Measurements from ENCODE around the gene IQCN.
"Not testable (repeated sequence)": the region's sequence is repeated elsewhere in the genome, so short reads cannot be mapped to it uniquely, and the experiment has no call there.

IQCN gene

DNA sequence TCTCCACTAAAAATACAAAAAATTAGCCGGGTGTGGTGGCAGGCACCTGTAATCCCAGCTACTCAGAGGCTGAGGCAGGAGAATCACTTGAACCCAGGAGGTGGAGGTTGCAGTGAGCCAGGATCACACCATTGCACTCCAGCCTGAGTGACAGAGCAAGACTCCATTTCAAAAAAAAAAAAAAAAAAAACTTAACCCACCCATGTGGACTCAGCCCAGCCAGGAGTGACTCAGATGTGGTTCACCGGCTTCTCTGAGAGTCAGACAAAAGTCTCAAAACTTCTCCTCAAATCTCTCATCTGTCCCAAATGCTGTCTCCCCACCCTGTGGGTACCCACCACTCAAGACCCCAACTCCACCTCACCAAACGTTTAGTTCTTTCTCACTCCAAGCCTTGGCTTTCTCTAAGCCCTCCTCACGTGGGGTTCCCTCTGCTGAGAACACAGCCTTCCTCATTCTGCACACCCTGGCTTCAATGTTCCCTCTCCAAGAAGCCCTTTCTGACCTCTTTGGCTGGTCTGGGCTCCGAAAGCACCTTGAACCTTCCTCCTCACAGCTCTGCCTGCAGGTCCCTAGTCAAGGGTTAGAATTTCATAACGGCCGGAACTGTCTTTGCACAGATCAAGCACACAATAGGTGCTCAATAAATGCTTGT, 59.3 kb downstream of the IQCN start:
- Histone ChIP-seq H3K9me3 (ENCODE audit: insufficient read depth, low read length) (no peaks in the 10 kb centered on the region), H3K9ac (ENCODE audit: insufficient read length, low read depth) (no peak overlapping the region), H3K36me3 (ENCODE audit: insufficient read depth, insufficient read length, low read length) (no peaks in the 10 kb centered on the region), H3K4me3 (ENCODE audit: insufficient read length, low read depth) (no peak overlapping the region), H3K27me3 (ENCODE audit: insufficient read depth, insufficient read length) (peaks cover 4% of the 10 kb centered on the region), H3K4me1 (ENCODE audit: insufficient read depth, insufficient read length) (peaks cover 7% of the 10 kb centered on the region)
- TF ChIP-seq YY1 (IDR thresholded peaks at IDR 0.05; ENCODE audit: insufficient read depth, insufficient read length) (no peak), ZNF274 (IDR thresholded peaks at IDR 0.05; ENCODE audit: low read depth, low read length) (no peak), SUZ12 (IDR thresholded peaks at IDR 0.05; ENCODE audit: extremely low read depth, insufficient read depth, insufficient read length) (no peak)
- DNase-seq (ENCODE audit: low read depth, low spot score) = no peak

DNA sequence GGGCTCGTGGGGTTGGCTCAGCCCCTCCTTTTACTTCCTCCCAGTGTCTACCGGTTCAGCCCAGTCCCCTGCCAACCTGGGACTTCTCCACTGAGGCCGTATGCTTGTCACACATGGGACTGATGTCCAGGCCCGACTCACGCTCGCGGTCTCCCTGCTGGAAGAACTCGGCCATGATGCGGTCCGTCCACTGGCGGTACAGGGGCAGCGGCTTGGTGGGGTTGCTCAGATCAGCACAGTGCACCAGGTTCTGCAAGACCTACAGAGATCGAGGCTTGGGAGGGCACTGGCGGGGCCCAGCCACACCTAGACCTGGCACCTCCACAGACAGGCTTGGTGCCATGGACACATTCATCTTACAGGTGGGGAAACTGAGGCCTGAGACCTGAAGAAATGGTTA, 62.6 kb downstream of the IQCN start:
- Histone ChIP-seq H3K4me1 (ENCODE audit: insufficient read depth, insufficient read length) (peaks cover 11% of the 10 kb centered on the region), H3K27me3 (ENCODE audit: insufficient read depth, insufficient read length) (no peaks in the 10 kb centered on the region), H3K9ac (ENCODE audit: insufficient read length, low read depth) (no peak overlapping the region), H3K4me3 (ENCODE audit: insufficient read length, low read depth) (no peak overlapping the region), H3K36me3 (ENCODE audit: insufficient read depth, insufficient read length, low read length) (no peaks in the 10 kb centered on the region), H3K9me3 (ENCODE audit: insufficient read depth, low read length) (no peaks in the 10 kb centered on the region)
- no peak for DNase-seq (ENCODE audit: low read depth, low spot score)
- TF ChIP-seq SUZ12 (IDR thresholded peaks at IDR 0.05; ENCODE audit: extremely low read depth, insufficient read depth, insufficient read length) (no peak), ZNF274 (IDR thresholded peaks at IDR 0.05; ENCODE audit: low read depth, low read length) (no peak), YY1 (IDR thresholded peaks at IDR 0.05; ENCODE audit: insufficient read depth, insufficient read length) (no peak)

DNA sequence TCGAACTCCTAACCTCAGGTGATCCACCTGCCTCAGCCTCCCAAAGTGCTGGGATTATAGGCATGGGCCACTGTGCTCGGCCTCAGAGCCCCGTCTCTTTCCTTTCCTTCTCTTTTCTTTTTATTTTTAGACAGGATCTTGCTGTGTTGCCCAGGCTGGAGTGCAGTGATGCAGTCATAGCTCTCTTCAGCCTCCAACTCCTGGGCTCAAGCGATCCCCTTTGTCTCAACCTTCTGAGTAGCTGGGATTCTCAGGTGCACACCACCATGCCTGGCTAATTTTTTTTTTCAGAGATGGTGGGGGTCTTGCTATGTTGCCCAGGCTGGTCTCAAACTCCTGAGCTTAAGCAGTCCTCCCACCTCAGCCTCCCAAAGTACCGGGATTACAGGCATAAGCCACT, 64.3 kb downstream of the IQCN start:
- H3K9ac ChIP-seq (ENCODE audit: insufficient read length, low read depth); H3K36me3 ChIP-seq (ENCODE audit: insufficient read depth, insufficient read length, low read length); H3K27me3 ChIP-seq (ENCODE audit: insufficient read depth, insufficient read length); H3K9me3 ChIP-seq (ENCODE audit: insufficient read depth, low read length); DNase-seq (ENCODE audit: low read depth, low spot score); H3K4me3 ChIP-seq (ENCODE audit: insufficient read length, low read depth): not testable (repeated sequence)
- H3K4me1 ChIP-seq (ENCODE audit: insufficient read depth, insufficient read length) = peaks cover 11% of the 10 kb centered on the region

DNA sequence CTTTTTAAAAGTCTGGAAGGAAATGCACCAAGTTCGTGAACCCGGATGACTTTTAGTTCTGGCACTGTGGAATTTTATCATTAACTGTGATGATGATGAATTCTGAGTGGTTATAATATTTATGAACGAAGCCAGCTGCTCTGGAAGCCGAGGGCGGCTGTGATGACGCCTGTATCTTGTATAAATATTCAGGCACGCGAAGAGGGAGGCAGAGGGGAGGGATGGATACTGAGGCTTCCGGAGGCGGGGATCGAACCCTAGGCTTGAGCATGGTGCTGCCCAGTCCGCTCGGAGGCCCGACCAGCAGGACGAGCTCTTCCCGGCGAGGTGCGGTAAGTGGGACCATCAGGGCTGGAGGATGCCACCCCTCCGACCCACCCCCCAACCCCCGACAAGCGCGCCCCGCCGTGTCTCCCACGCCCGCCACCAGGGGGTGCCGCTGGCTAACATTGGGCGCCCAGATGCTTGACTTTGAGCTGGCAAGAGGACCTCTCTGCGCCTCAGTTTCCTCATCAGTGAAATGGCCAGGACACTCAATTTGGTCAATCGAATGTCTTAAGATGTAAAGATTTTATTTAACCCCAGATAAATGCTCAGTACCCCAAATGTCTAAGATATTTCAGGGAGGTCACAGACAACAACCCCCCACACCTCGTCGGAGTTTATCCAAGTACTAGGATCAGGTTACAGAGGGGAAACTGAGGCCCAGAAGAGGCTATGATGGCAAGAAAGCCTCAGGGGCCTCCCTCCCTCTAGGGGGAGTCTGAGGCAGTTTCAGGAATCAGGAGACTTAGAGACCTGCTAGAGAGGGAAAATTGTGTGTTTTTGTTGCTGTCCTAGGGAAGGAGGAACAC, 65.9 kb downstream of the IQCN start:
- H3K9me3 ChIP-seq (ENCODE audit: insufficient read depth, low read length) = no peaks in the 10 kb centered on the region
- H3K9ac ChIP-seq (ENCODE audit: insufficient read length, low read depth) = no peak overlapping the region
- H3K4me1 ChIP-seq (ENCODE audit: insufficient read depth, insufficient read length) = peaks cover 11% of the 10 kb centered on the region
- peaks cover 2% of the 10 kb centered on the region for H3K27me3 ChIP-seq (ENCODE audit: insufficient read depth, insufficient read length)
- no peak overlapping the region for H3K4me3 ChIP-seq (ENCODE audit: insufficient read length, low read depth)
- no peak for TF ChIP-seq ZNF274 (IDR thresholded peaks at IDR 0.05; ENCODE audit: low read depth, low read length)
- TF ChIP-seq YY1 (IDR thresholded peaks at IDR 0.05; ENCODE audit: insufficient read depth, insufficient read length) = no peak
- no peak for TF ChIP-seq SUZ12 (IDR thresholded peaks at IDR 0.05; ENCODE audit: extremely low read depth, insufficient read depth, insufficient read length)
- H3K36me3 ChIP-seq (ENCODE audit: insufficient read depth, insufficient read length, low read length) = no peaks in the 10 kb centered on the region
- no peak for DNase-seq (ENCODE audit: low read depth, low spot score)

Measured in NT2/D1 (cell line).